ENCODE measurements around the gene NHS.

Gene NHS

GRCh38 chrX:17403189-17403691 is 28.2 kb downstream of the NHS start:
- Histone ChIP-seq H3K4me2 (ENCODE audit: insufficient read depth, low read length) (no peak overlapping the region), H3K4me1 (ENCODE audit: insufficient read depth, low read length) (no peaks in the 10 kb centered on the region), H3K9me3 (ENCODE audit: insufficient read depth, low read length, severe bottlenecking) (no peaks in the 10 kb centered on the region), H3K27ac (ENCODE audit: low read length) (no peak overlapping the region), H3K27me3 (ENCODE audit: insufficient read depth, low read length, poor library complexity) (no peaks in the 10 kb centered on the region), H3K9ac (ENCODE audit: low read depth, low read length) (no peak overlapping the region), H3K4me3 (ENCODE audit: low read depth in 1 of 2, low read length in 2 of 2) (no peak overlapping the region), H4K20me1 (ENCODE audit: insufficient read depth, low read length) (no peaks in the 10 kb centered on the region), H3K36me3 (ENCODE audit: insufficient read depth, low read length) (no peaks in the 10 kb centered on the region), H2AFZ (ENCODE audit: low read depth, low read length) (no peak overlapping the region), H3K79me2 (ENCODE audit: insufficient read depth, low read length) (no peaks in the 10 kb centered on the region)
- DNase-seq (no peak), ATAC-seq (ENCODE audit: insufficient read depth, low read depth) (no peak)
- TF ChIP-seq EZH2 (IDR thresholded peaks at IDR 0.05; ENCODE audit: borderline replicate concordance, low read depth, low read length, severe bottlenecking) (no peak), CTCF (IDR thresholded peaks at IDR 0.05; ENCODE audit: borderline replicate concordance, extremely low read depth, low read length, poor library complexity, severe bottlenecking) (no peak)

- TF ChIP-seq CTCF (IDR thresholded peaks at IDR 0.05; ENCODE audit: borderline replicate concordance, extremely low read depth, low read length, poor library complexity, severe bottlenecking) (no peak), EZH2 (IDR thresholded peaks at IDR 0.05; ENCODE audit: borderline replicate concordance, low read depth, low read length, severe bottlenecking) (no peak)
- H3K9me3 ChIP-seq (ENCODE audit: insufficient read depth, low read length, severe bottlenecking): no peaks in the 10 kb centered on the region
- DNase-seq (no peak), ATAC-seq (ENCODE audit: insufficient read depth, low read depth) (no peak)
- H4K20me1 ChIP-seq (ENCODE audit: insufficient read depth, low read length): no peaks in the 10 kb centered on the region
- H3K79me2 ChIP-seq (ENCODE audit: insufficient read depth, low read length): no peaks in the 10 kb centered on the region
- no peak overlapping the region for H3K9ac ChIP-seq (ENCODE audit: low read depth, low read length)
- no peak overlapping the region for H2AFZ ChIP-seq (ENCODE audit: low read depth, low read length)
- H3K4me2 ChIP-seq (ENCODE audit: insufficient read depth, low read length): no peak overlapping the region
- H3K4me1 ChIP-seq (ENCODE audit: insufficient read depth, low read length): no peaks in the 10 kb centered on the region
- no peaks in the 10 kb centered on the region for H3K36me3 ChIP-seq (ENCODE audit: insufficient read depth, low read length)
- H3K4me3 ChIP-seq (ENCODE audit: low read depth in 1 of 2, low read length in 2 of 2): no peak overlapping the region
- H3K27ac ChIP-seq (ENCODE audit: low read length): no peak overlapping the region
- H3K27me3 ChIP-seq (ENCODE audit: insufficient read depth, low read length, poor library complexity): no peaks in the 10 kb centered on the region
These were observed 29.0 kb downstream of the NHS start for GRCh38 chrX:17403972-17404371.

- H3K27ac ChIP-seq (ENCODE audit: low read length): no peak overlapping the region
- no peaks in the 10 kb centered on the region for H3K36me3 ChIP-seq (ENCODE audit: insufficient read depth, low read length)
- H2AFZ ChIP-seq (ENCODE audit: low read depth, low read length): no peak overlapping the region
- H3K79me2 ChIP-seq (ENCODE audit: insufficient read depth, low read length): no peaks in the 10 kb centered on the region
- no peaks in the 10 kb centered on the region for H3K9me3 ChIP-seq (ENCODE audit: insufficient read depth, low read length, severe bottlenecking)
- no peak overlapping the region for H3K9ac ChIP-seq (ENCODE audit: low read depth, low read length)
- no peak for TF ChIP-seq EZH2 (IDR thresholded peaks at IDR 0.05; ENCODE audit: borderline replicate concordance, low read depth, low read length, severe bottlenecking)
- no peak for TF ChIP-seq CTCF (IDR thresholded peaks at IDR 0.05; ENCODE audit: borderline replicate concordance, extremely low read depth, low read length, poor library complexity, severe bottlenecking)
- DNase-seq (no peak), ATAC-seq (ENCODE audit: insufficient read depth, low read depth) (no peak)
- no peaks in the 10 kb centered on the region for H3K4me1 ChIP-seq (ENCODE audit: insufficient read depth, low read length)
- no peak overlapping the region for H3K4me3 ChIP-seq (ENCODE audit: low read depth in 1 of 2, low read length in 2 of 2)
- H4K20me1 ChIP-seq (ENCODE audit: insufficient read depth, low read length): no peaks in the 10 kb centered on the region
- H3K27me3 ChIP-seq (ENCODE audit: insufficient read depth, low read length, poor library complexity): no peaks in the 10 kb centered on the region
- H3K4me2 ChIP-seq (ENCODE audit: insufficient read depth, low read length): no peak overlapping the region
These were observed 30.4 kb downstream of the NHS start for GRCh38 chrX:17405225-17405969.
